Medulla oblongata (tissue), 1 donor: ENCODE measurements around the gene C13orf46.

Experiments
- DNase-seq: peaks from one replicate; pipeline ENCODE4 v3.0.0-alpha.2; 2015; ENCODE audit errors: extremely low spot score

The C13orf46 gene

DNA sequence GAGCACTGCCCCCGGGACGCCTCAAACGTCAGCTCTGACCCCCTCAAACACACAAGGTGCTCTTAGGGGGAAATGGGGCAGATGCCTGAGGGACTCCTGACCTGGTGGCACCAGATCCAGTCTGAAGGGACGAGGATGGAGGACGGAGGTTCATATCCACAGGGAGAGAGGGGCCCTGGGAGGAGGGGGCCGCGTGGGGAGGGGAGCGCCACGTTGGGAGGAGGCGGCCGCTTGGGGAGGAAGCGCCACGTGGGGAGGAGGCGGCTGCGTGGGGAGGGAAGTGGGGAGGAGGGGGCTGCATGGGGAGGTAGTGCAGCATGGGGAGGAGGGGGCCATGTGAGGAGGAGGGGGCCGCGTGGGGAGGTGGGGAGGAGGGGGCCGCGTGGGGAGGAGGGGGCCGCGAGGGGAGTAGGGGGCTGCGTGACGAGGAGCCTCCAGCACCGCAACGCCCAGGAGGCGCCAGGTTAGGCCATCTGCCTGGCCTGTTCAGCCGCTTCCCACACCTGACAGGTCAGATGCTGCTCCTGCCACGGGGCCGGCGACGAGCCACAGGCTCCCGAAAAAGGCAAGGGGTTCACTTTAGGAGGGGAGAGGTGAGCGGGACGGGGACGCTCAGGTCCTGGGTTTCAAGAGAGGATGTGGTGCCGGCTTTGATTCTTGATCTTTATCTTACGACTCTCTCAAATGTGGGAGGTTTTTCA lies 36.7 kb upstream of the C13orf46 start:
- no peak for DNase-seq

DNA sequence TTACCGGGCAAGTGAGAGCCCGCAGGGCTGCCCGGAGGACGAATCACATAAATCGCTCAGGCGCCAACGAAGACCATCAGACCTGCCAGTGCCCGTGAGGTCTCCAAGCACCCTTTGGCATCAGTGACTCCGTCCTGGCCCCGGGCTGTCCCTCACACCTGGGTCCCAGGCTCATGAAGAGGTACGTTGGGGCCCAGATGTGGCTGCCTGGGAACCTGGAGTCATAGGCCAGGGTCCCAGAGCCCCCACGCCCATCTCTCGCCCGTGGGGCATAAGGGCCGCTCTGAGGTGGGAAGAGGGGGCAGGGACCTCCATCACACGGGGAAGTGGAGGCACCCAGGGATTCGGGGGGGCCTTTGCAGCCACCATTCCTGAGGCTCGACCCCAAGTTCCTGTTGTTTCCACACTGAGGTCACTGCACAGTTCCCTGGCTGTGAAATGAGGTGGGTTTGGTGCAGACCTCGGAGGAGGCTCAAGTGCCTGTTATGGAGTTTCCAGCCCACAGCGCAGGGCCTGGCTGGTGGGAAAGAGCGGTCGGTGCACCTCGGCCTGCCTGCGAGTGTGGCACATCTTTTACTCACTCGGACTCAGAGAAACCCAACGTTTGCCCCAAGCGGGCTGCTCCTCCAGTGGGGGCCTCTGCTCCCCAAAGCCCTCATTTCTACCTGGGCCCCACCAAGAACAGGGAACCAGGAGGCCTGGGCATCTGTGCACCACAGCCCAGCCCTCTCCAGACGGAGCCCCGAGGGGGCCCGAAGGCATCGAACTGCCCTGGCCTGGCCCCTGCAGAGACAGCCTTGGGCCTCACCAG lies 35.9 kb upstream of the C13orf46 start:
- DNase-seq, result no peak

DNA sequence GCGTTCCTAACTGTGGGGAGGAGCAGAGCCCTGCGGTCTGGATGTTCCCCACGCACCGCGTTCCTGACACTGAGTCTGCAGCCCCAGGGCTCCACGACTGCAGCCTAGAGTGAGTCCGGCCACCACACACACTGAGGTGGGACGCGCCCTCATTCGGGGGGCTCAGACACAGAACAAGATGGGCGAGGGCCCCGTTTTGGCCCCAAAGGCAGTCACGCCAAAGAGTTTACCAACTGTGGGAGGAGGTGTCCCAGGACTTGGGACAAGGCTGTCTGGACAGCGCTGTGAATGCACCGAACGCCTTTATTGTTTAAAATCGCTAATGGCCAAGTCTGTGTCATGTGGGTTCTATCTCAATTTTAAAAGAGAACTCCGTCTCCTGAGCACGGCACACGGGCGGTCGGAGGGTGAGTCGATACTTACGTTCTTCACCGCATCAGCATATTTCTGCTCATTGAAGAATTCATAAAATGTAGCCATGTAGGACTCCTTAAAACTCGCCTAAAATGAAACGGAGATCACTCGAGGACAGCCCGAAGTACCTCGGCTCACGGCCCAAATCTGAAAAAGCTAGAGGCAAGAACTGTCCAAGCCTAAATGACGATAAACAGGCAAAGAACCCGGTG lies 35.2 kb upstream of the C13orf46 start:
- no peak for DNase-seq

DNA sequence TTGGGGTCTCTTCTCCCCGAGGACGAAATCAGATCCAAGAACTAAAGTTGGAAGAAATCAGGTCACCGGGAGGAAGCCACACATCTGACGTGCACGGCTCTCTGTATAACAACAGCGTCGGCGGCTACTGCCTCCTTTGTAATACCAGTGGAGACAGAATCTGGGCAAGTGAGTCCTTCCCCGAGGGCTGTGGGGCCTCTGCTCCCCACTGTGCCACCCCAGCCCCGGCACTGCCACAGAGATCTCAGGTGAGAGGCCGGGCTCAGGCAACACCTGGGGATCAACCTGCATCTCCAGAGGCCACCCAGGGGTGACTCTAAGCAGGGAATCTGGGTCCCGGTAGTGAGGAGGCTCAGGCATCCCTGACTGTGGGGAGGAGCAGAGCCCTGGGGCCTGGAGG lies 33.7 kb upstream of the C13orf46 start:
- no peak for DNase-seq

DNA sequence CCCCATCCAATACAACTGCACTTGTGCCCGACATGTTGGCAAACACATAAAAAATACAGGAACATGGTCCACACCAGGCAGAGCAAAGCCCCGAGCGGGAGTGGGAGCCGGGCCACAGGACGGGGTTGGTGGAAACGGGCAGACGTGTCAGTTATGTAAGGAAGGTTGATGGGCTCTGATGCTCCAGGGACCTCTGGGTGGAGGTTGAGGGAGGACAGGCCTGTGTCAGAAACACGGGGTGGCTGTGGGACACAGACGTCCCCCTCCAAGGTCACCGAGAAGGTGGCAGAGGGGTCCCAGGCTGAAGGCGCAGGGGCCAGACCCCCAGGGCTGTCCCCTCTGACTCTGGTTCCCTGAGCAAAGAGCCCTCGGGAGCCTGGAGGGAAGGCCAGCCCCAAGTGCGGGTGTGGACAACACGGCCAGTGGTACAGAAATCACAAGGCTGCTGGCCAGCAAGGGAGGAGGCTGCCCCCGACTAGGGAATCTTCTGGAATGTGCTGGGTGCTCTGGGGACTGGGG lies 31.4 kb upstream of the C13orf46 start:
- DNase-seq, result no peak

DNA sequence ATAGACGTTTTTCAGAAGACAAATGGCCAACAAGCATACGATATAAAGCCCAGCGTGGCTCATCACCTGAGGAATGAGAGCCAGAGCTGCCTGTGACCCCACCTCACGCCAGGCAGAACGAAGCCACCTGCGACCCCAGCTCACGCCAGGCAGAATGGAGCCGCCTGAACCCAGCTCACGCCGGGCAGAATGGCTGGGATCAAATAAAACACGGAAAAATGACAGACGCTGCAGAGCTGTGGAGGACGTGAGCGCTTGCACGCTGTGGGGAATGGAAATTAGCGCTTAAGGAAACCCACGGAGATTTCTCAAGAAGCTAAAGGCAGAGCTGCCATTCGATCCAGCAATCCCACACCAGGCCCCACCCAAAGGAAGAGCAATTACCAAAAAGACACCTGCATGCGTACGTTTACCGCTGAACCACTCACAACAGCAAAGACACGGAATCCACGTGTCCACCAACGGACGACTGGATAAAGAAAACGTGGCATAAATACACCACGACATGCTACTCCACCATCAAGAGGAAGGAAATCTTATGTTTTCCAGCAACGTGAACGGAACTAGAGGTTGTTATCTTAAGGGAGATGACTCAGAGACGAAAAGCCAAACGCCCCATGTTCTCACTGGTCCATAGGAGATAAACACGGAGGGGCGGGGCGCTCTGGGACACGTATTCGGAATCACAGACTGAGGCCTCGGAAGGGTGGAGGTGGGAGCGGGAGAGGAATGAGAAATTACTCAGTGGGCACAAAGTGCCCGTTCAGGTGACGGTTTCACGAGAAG lies 30.7 kb upstream of the C13orf46 start:
- no peak for DNase-seq

DNA sequence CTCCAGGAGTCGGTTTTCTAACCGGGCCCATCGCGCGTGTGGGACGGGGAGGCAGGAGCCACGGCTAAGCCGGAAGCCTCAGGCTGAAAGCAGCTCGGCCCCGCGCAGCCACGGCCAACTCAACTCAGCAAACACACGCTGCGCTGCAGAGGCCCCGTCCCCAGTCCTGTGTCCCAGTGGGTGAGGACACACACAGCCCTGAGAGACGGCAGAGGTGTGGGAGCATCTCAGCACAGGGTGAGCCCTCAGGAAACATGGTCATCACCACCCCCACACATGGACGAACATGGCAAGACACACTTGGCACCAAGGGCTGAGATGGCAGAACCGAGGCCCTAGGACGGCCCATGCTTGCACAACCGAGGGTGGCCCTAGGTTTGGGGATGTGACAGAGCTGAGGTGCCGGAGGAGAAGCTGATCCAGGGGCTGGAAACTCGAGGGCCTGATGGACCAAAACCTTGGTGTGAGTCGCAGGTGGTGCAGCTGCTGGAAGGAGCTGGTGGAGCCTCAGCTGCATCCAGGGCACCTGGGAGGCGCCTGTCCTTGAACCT lies 29.0 kb upstream of the C13orf46 start:
- DNase-seq, result no peak

DNA sequence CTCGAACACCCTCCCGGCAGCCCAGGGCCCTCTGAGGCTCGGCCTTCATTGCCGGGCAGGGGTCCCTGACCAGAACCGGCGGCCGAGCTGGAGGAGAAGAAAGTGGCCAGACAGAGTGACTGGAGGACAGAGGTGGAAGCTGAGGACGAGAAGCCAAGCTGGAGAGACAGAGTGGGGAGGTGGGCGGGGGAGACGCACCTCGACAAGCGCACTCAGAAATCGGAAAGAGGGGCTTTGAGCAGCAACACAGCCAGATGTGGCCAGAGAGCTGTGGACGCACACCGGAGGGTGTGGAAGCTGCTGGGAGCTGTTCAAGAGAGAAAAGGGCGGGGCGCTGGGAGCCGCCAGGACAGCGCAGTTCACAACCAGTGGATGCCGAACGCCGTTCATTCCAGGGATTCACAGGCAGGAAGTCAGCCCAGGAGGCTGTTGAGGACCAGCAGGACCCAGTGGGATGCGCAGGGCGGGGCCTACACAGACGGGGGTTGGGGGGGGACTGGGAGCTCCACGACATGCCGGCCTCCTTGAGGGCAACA lies 28.2 kb upstream of the C13orf46 start:
- no peak for DNase-seq

DNA sequence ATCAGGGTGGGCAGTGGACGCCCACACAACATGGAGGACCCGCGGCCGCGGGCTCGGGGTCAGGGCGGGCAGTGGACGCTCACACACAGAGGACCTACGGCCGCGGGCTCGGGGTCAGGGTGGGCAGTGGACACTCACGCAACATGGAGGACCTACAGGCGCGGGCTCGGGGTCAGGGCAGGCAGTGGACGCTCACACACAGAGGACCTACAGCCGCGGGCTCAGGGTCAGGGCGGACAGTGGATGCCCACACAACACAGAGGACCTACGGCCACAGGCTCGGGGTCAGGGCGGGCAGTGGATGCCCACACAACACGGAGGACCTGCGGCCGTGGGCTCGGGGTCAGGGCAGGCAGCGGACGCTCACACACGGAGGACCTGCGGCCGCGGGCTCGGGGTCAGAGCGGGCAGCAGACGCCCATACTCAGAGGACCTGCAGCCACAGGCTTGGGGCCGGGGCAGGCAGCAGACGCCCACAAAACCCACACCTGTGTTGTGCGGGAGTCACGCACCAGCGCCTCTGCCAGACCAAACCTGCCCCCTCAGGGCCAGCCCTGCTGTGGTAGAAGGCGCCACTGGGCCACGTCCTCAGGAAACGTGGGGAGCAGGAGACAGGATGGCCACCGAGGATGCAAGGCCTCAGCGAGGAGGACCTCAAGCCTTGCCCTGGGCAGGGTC lies 27.6 kb upstream of the C13orf46 start:
- no peak for DNase-seq

DNA sequence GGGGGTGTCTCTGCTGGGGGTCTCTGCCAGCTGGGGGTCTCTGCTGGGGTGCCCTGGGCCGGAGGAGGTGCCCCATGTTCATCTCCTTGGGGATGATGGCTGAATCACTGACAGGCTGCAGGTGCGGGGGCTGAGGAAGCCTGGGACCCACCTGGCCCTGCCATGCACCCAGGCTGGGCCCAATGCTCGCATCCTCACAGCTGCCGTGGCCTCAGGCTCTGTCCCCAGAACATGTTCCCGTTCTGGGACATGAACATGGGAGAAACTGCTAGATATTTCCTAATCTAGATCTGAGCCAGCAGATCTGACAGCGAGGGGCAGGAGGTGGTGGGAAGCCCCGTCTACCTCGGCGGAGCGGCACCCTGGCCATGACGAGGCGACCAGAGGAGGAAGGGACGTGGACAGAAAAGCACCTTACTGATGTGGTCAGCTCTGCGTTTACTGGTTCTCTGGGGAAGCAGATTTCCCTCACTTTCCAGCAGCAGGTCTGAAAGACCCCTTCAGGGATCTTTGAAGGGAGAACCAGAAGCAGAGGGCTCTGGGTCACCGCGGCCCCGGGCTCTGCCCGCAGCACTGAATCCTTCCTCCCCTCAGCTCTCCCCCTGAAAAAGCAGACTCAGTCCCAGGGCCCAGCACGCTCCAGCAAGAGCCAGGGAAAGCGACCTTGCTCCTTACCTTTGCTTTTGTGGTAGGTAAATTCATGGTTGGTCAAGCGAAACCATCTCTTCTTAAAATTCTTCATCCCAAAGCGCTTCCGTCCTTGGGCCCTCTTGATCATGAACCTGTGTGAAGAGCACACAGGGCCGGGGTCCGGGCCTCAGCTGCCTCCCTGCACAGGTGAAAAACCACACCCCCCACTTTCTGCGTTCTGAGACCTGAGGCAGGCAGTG lies 26.5 kb upstream of the C13orf46 start:
- DNase-seq, result no peak

DNA sequence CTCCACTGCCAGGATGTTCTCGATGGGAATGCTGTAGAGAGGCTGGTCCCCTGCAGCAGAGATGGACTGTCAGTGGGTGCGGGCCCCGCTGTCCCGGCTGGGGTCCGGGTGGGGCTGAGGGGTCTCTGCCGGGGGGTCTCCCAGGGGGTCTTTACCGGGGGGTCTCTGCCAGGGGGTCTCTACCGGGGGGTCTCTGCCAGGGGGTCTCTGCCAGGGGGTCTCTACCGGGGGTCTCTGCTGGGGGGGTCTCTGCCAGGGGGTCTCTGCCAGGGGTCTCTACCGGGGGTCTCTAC lies 25.7 kb upstream of the C13orf46 start:
- DNase-seq, result no peak

DNA sequence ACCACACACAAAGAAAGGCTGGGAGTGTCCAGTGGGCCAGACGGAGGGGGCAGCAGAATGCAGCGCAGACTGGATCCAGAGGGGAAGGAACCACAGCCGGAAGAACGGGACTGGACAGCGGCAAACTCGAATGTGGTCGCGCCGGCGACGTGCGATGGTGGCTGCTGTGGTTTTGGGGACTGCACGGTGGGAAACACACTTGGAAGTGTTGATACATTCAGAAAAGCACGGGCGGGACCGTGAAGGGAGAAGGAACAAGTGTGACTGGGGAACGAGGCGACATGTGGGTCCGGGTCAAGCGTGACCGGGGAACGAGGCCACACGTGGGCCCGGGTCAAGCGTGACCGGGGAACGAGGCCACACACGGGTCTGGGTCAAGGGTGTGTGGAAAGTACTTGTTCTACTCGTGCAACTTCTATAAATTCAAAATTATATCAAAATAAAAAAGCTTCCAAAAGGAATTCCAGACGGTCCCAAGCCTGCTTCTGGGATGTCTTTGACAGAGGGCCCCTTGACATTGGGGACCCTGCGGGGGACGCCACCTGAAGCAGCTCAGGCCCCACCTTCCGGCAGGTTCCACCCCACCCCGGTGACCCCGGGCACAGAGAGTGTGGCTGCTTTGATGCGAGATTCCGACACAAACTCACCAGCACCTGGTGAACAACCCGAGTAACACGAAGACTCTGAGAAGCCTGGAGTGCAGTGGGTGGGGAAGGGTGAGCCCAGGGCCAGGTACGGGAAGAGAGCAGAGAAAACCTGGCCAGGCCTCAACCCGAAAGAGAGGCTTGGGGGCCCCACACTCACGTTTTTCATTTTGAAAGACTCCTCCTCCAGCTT lies 25.1 kb upstream of the C13orf46 start:
- DNase-seq, result no peak

DNA sequence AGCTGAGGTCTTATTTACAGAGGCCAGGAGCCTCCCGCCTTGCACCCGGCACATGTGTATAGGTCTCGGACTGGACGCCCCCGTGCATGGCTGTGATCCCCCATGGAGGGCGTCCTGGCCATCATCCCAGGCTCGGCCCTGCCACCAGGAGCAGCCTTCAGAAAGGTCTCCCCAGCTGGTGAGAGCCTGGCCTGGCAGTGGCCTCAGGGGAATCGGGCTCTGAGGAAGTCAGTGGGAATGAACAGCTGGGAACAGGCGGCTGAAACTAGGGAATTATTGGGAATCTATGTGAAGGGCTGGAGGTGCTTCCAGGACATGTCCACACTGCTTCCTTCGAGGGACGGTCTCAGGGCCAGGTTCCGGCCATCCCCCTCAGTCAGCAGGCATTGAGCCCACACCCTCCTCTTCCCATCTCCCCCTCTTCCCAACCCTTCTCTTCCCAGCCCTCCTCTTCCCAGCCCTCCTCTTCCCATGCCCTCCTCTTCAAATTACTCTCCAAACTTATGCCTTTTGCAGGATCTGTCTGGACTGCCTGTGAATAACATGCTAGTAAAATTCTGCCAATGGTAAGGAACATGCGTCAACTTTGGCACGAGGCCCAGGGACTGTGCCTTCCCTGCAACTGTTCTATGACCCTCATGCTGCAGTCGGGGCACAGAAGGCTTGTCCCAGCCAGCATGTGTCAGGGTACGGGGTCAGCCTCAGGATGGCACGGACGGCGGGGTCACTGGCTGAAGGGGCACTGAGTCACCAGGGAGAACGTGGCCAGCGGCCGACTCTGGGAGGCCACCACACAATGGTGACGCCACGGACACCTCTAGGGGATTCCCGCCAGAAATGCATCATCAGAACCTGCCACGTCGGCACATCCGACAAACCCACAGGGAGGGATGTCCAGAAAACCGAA lies 24.2 kb upstream of the C13orf46 start:
- DNase-seq, result no peak

DNA sequence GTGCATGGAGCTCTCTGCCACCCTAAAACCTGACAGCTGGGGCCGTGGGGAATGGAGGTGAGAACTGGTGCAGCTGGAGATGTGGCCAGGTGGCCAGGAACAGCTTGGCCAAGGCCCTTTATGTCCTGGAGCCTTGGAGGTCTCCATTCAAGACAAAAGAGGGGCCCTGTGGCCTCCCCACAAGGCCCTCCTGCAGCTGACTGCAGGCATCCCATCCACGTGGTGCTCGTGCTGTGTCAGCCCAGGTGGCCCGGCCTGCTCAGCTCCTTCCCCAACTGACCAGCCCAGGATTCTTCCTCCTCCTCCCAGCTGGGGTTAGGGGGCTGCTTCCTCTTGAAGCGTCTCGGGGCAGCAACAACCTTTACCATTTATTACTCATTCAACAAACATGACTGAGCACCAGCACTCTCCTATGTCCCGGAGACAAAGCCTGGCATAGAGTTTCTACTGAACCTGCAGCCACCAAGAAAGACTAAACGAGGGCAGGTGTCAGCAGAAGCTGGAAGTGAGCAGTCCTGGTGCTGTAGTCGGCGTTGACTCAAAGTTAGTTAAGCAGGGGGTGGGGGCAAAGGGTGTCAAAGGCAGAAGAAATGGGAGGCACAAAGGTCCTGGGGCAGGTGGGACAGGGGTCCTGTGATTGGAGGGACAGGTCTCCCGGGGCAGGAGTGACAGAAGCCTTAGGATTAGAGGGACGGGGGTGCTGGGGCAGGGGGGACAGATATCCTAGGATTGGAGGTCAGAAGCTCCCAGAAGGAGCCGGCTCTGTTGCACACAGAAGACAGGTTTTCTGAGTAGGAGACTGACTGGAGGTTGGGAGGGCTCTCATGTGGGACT lies 23.3 kb upstream of the C13orf46 start:
- DNase-seq, result no peak

DNA sequence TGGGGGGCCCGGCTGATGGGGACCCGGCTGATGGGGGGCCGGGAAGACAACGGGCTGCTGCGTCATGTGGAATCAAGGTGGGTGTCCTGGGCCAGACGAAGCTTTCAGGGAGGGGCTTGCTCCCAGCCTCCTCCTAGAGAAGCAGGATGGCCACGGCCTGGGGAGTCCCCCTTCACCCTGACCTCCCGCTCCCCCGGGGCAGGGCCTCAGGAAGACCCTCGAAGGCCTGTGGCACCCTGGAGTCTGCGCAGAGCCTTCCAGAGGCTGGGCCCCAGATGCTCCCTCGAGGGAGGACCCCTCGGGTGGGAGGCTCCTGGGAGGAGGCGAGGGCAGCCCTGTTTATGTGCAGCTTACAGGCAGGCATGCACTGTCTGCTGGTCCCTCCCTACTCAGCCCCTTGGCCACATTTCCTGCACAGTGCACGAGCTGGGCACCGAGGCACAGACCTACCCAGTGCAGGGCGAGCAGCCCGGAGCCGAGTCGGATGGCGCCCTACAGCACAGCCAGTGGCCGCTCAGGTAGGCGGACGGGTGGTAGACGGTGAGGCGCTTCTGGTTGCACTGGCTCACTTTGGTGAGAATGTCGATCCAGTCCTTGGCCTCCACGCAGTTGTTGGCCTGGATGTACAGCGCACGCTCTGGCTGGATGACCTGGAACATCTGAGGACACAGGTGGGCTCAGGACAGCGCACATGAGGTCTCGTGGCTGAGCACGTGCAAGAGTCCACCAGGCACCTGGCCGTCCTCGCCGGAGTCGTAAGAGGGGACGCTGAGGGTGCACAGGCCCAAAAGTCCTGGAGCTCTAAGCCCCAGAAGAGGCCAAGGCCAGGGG lies 22.4 kb upstream of the C13orf46 start:
- DNase-seq, result no peak

DNA sequence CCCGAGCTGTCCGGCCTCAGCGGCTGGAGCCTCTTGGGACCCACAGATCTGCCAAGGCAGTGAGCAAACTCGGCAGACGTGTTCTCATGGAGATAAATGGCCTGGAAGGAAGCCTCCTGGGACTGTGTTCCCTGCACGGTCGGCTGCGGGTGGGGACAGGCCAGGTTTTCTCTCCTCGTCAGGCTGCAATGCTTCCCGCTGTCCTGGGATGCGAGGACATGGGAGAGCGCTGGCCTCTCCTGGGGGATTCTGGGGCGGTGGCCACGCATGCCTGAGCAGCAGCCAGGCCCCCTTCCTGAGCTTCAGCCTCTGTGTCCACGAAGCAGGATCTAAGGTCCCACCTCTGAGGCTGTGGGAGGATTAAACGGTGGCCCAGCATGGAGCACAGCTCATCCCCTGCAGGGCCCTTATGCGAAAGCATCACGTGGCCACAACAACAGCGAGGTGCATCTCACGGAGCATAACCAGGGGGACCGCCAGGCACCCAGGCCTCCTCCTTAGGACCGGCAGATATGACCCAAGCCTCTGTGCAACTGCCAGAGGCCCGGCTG lies 21.2 kb upstream of the C13orf46 start:
- DNase-seq, result no peak
